Stimulated activated naive CD8-positive, alpha-beta T cell treated with anti-CD3 and anti-CD28 coated beads, Interleukin-15, Interleukin-2, amounts not matched to agents 100 U/mL and 50 U/mL, for 24 hours (primary cell): ENCODE results near the gene S100A2.
"Not testable (repeated sequence)": the region's sequence is repeated elsewhere in the genome, so short reads cannot be mapped to it uniquely, and the experiment has no call there.

ENCODE experiments used
- ATAC-seq: fragments of 150-1000 bp; cut with Tn5 transposase; one replicate; pipeline ENCODE4 v1.10.0; 2021
- DNase-seq: peaks from one replicate; pipeline ENCODE4 v3.0.0; 2021

The S100A2 gene

GRCh38 chr1:153532769-153533599 lies 32.7 kb downstream of the S100A2 start:
- peak; percentile 88 for DNase-seq
- peak; percentile 22 for ATAC-seq

DNA sequence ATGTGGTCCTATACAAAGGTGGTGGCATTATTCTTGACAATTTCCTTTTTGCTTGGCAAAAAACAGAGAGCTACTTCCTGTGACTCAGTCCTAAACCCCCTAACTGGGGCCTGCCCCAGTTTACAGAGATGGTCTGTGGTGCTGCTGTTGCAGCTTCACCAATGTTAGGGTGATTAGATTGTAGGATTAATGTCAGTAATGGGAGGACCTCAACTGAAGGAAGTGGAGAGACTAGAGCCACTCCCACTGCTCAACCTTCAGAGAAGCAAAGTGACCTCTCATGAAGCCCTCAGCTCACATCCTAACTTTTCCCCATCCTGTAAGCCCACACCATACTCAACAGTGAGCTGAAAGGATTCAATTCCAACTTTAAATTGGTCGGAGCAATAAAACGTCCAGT lies 33.5 kb downstream of the S100A2 start:
- ATAC-seq (peak; percentile 67), DNase-seq (peak; percentile 50)

GRCh38 chr1:153531638-153532037 lies 34.0 kb downstream of the S100A2 start:
- ATAC-seq, result no peak
- DNase-seq, result no peak

DNA sequence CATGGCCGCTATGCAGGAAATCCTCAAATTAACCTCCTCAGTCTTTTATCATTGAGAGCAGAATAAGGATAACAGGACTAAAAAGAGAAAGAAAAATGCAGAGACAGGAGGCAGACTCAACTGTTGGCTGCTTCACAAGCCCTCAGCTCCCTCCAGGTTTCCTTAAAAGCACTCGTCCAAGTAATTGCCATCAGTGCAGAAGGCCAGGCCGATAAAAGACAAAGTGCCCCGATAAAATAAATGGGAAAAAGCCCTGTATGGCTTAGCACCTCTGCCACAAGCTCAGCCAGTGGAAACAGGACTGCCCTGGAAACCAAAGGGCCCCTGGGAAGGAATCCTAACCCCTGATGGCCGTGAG lies 38.0 kb downstream of the S100A2 start:
- no peak for ATAC-seq
- no peak for DNase-seq

- DNase-seq (no peak), ATAC-seq (no peak)
Observed at GRCh38 chr1:153527023-153527682, 38.5 kb downstream of the S100A2 start.

GRCh38 chr1:153526132-153526543 lies 39.5 kb downstream of the S100A2 start:
- DNase-seq, result no peak
- no peak for ATAC-seq

- ATAC-seq (no peak), DNase-seq (no peak)
Observed at GRCh38 chr1:153525088-153525728, 40.4 kb downstream of the S100A2 start.

DNA sequence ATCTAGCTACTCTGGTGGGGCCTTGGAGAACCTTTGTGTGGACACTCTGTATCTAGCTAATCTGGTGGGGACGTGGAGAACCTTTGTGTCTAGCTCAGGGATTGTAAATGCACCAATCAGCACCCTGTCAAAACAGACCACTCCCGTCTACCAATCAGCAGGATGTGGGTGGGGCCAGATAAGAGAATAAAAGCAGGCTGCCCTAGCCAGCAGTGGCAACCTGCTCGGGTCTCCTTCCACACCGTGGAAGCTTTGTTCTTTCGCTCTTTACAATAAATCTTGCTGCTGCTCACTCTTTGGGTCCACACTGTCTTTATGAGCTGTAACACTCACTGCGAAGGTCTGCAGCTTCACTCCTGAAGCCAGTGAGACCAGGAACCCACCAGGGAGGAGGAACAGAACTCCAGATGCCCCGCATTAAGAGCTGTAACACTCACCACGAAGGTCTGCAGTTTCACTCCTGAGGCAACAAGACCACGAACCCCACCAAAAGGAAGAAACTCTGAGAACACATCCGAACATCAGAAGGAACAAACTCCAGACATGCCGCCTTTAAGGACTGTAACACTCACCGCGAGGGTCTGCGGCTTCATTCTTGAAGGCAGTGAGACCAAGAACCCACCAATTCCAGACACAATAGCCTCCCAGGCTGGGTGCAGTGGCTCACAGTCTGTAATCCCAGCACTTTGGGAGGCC lies 43.1 kb downstream of the S100A2 start:
- not testable (repeated sequence) for ATAC-seq, DNase-seq

DNA sequence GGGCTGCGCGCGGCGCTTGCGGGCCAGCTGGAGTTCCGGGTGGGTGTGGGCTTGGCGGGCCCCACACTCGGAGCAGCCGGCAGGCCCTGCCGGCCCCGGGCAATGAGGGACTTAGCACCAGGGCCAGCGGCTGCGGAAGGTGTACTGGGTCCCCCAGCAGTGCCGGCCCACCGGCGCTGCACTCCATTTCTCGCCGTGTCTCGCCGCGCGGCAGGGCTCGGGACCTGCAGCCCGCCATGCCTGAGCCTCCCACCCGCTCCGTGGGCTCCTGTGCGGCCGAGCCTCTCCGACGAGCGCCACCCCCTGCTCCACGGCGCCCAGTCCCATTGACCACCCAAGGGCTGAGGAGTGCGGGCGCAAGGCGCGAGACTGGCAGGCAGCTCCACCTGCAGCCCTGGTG lies 43.8 kb downstream of the S100A2 start:
- DNase-seq, ATAC-seq: not testable (repeated sequence)

- ATAC-seq (no peak), DNase-seq (no peak)
Observed at GRCh38 chr1:153520818-153521476, 44.7 kb downstream of the S100A2 start.

- not testable (repeated sequence) for ATAC-seq, DNase-seq
Observed at GRCh38 chr1:153520137-153520691, 45.4 kb downstream of the S100A2 start.

DNA sequence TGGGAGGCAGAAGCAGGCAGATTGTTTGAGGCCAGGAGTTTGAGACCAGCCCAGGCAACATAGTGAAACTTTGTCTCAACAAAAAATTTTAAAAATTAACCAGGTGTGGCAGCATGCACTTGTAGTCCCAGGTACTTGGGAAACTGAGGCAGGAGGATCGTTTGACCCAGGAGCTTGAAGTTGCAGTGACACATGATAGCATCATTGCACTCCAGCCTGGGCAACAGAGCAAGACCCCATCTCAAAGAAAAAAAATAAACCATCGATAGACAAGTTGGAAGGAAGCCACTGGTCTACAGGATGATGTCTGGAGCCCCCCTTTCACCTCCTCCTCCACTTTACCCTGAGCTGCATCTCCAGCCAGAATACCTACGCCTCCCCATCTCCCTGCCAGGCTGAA lies 46.4 kb downstream of the S100A2 start:
- DNase-seq (no peak), ATAC-seq (no peak)

GRCh38 chr1:153515504-153516394 lies 49.9 kb downstream of the S100A2 start:
- no peak for DNase-seq
- no peak for ATAC-seq

GRCh38 chr1:153513666-153514065 lies 52.0 kb downstream of the S100A2 start:
- ATAC-seq, result no peak

DNA sequence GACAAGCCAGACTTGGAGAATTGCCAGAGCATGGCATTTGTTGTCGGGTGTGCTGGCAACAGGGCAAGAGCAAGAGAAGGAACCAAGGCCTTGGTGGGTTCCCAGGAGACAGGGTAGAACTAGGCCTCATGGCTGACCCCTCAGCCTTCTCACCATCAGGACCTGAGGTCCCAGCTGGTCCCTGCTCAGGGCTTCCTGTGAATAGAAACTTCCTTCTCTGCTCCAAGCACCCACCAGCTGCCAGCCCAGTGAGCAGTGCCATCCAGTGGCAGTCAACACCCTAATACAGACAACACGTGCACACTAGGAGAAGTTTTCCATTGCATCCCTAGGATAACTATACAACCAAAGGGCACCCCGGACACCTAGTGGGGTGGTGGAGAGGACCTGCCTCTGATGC lies 52.6 kb downstream of the S100A2 start:
- ATAC-seq (no peak), DNase-seq (no peak)

More at GRCh38 chr1:153513666-153514065, 52.0 kb downstream of the S100A2 start:
- DNase-seq, result no peak
